A204.1 (cell line): ENCODE data around the gene SFMBT2.

Source experiments
- FAIRE-seq: peaks from 2 replicates; lab custom pipeline; 2012; peaks lifted over from hg19 to GRCh38; lab: Jason Lieb, UNC

The SFMBT2 gene

GRCh38 chr10:7297094-7297493 lies 113.7 kb downstream of the SFMBT2 start:
- no peak for FAIRE-seq

GRCh38 chr10:7296648-7297047 lies 114.2 kb downstream of the SFMBT2 start:
- FAIRE-seq: no peak

GRCh38 chr10:7296076-7296475 lies 114.8 kb downstream of the SFMBT2 start:
- no peak for FAIRE-seq

- FAIRE-seq: no peak
These were observed 117.4 kb downstream of the SFMBT2 start for GRCh38 chr10:7293378-7293920.

- no peak for FAIRE-seq
These were observed 119.2 kb downstream of the SFMBT2 start for GRCh38 chr10:7291487-7292270.

- FAIRE-seq: no peak
These were observed 122.7 kb downstream of the SFMBT2 start for GRCh38 chr10:7288060-7288690.

GRCh38 chr10:7287377-7287776 lies 123.5 kb downstream of the SFMBT2 start:
- FAIRE-seq: no peak

- FAIRE-seq: no peak
These were observed 125.1 kb downstream of the SFMBT2 start for GRCh38 chr10:7285522-7286322.

- FAIRE-seq: no peak
These were observed 127.6 kb downstream of the SFMBT2 start for GRCh38 chr10:7283246-7283645.

- FAIRE-seq: no peak
These were observed 128.4 kb downstream of the SFMBT2 start for GRCh38 chr10:7282457-7282856.

- no peak for FAIRE-seq
These were observed 129.4 kb downstream of the SFMBT2 start for GRCh38 chr10:7281429-7281828.

- no peak for FAIRE-seq
These were observed 131.5 kb downstream of the SFMBT2 start for GRCh38 chr10:7279303-7279702.

- no peak for FAIRE-seq
These were observed 133.0 kb downstream of the SFMBT2 start for GRCh38 chr10:7277867-7278266.

- no peak for FAIRE-seq
These were observed 133.4 kb downstream of the SFMBT2 start for GRCh38 chr10:7277432-7277831.

GRCh38 chr10:7275761-7276440 lies 134.9 kb downstream of the SFMBT2 start:
- no peak for FAIRE-seq

GRCh38 chr10:7274293-7274692 lies 136.5 kb downstream of the SFMBT2 start:
- FAIRE-seq: no peak

- FAIRE-seq: no peak
These were observed 138.8 kb downstream of the SFMBT2 start for GRCh38 chr10:7272008-7272407.

- FAIRE-seq: no peak
These were observed 140.8 kb downstream of the SFMBT2 start for GRCh38 chr10:7269988-7270387.

- FAIRE-seq: no peak
These were observed 143.7 kb downstream of the SFMBT2 start for GRCh38 chr10:7267142-7267541.

- no peak for FAIRE-seq
These were observed 145.3 kb downstream of the SFMBT2 start for GRCh38 chr10:7265396-7266123.

- FAIRE-seq: no peak
These were observed 146.5 kb downstream of the SFMBT2 start for GRCh38 chr10:7264313-7264756.
